GM12873 (cell line): Measurements from ENCODE around the gene MEI1.

ENCODE experiments used
- TF ChIP-seq, protein P1 (sequence below): IDR thresholded peaks from 2 replicates; pipeline ENCODE4 v1.5.1; 2012; ENCODE audit warnings: low read depth, mild to moderate bottlenecking, moderate library complexity, low read length, control low read depth; ENCODE audit not compliant: insufficient read depth; ENCODE audit errors: missing control alignments

MEI1 gene

DNA sequence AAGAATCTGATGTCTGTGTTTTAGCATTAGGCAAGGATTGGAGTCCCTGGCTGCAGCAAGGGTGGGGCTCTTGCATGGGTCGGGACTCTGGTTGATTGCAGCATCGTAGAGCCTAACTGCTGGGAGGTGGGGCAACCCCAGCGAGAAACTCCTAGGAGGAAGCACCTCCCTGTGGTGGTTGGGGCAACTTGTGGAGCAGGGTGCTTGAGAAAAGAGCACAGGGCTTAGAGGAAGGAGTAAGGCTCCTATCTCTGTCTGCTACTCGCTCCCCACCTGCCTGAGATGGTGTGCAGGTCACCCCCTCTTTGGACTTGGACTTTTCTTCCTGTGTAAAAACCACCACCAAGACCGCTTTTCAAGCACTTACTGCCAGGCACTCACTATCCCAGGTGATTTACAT is 149.2 kb downstream of the MEI1 start:
- TF ChIP-seq, protein P1, sequence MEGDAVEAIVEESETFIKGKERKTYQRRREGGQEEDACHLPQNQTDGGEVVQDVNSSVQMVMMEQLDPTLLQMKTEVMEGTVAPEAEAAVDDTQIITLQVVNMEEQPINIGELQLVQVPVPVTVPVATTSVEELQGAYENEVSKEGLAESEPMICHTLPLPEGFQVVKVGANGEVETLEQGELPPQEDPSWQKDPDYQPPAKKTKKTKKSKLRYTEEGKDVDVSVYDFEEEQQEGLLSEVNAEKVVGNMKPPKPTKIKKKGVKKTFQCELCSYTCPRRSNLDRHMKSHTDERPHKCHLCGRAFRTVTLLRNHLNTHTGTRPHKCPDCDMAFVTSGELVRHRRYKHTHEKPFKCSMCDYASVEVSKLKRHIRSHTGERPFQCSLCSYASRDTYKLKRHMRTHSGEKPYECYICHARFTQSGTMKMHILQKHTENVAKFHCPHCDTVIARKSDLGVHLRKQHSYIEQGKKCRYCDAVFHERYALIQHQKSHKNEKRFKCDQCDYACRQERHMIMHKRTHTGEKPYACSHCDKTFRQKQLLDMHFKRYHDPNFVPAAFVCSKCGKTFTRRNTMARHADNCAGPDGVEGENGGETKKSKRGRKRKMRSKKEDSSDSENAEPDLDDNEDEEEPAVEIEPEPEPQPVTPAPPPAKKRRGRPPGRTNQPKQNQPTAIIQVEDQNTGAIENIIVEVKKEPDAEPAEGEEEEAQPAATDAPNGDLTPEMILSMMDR: no peak
